ENCODE data around the gene UBR1. TPM values are rescaled to one million over a fixed set of nuclear protein-coding genes. Genes with fewer than 3 reads are reported as not detected.

Gene UBR1
- total RNA-seq, 1 donor from 2014 or later = 33.2 TPM

GRCh38 chr15:42974202-42974862 lies 131.5 kb downstream of the UBR1 start:
- Histone ChIP-seq H3K4me1 (no peaks in the 10 kb centered on the region), H3K9ac (no peak overlapping the region), H3K79me2 (ENCODE audit: low read depth) (no peaks in the 10 kb centered on the region), H3K4me2 (no peak overlapping the region), H3K4me3 (no peak overlapping the region), H3K27me3 (no peaks in the 10 kb centered on the region), H3K36me3 (peaks cover 4% of the 10 kb centered on the region), H2AFZ (replicated peaks) (no peak overlapping the region), H3F3A (ENCODE audit: low read depth) (no peaks in the 10 kb centered on the region), H3K9me3 (ENCODE audit: low read depth) (no peaks in the 10 kb centered on the region), H3K27ac (no peak overlapping the region), H4K20me1 (ENCODE audit: low read depth) (no peaks in the 10 kb centered on the region)
- no peak for DNase-seq (ENCODE audit: low spot score)
- Mint-ChIP-seq H3K27me3 (ENCODE audit: insufficient read depth, low read depth) (no peaks in the 10 kb centered on the region), H3K27ac (no peak overlapping the region), H3K4me1 (no peaks in the 10 kb centered on the region), H3K9me3 (peaks cover 18% of the 10 kb centered on the region), H3K4me3 (no peak overlapping the region), H3K36me3 (peaks cover 54% of the 10 kb centered on the region)
- TF ChIP-seq EZH2 (IDR thresholded peaks at IDR 0.05) = no peak
- TF ChIP-seq CTCF (IDR thresholded peaks at IDR 0.05) = no peak
- TF ChIP-seq EZH2phosphoT487 (IDR thresholded peaks at IDR 0.05) = no peak

GRCh38 chr15:42973114-42973513 lies 132.7 kb downstream of the UBR1 start:
- TF ChIP-seq EZH2 (IDR thresholded peaks at IDR 0.05) = no peak
- no peak for TF ChIP-seq CTCF (IDR thresholded peaks at IDR 0.05)
- no peak for TF ChIP-seq EZH2phosphoT487 (IDR thresholded peaks at IDR 0.05)
- H2AFZ ChIP-seq (replicated peaks) = no peak overlapping the region
- peaks cover 63% of the 10 kb centered on the region for H3K36me3 Mint-ChIP-seq
- H3K4me1 ChIP-seq = no peaks in the 10 kb centered on the region
- no peak overlapping the region for H3K4me3 Mint-ChIP-seq
- H3K27ac Mint-ChIP-seq = no peak overlapping the region
- H4K20me1 ChIP-seq (ENCODE audit: low read depth) = no peaks in the 10 kb centered on the region
- no peak overlapping the region for H3K9ac ChIP-seq
- no peak overlapping the region for H3K4me3 ChIP-seq
- H3K9me3 ChIP-seq (ENCODE audit: low read depth) = no peaks in the 10 kb centered on the region
- H3K27ac ChIP-seq = no peak overlapping the region
- no peaks in the 10 kb centered on the region for H3K27me3 ChIP-seq
- H3F3A ChIP-seq (ENCODE audit: low read depth) = no peaks in the 10 kb centered on the region
- H3K4me2 ChIP-seq = no peak overlapping the region
- no peaks in the 10 kb centered on the region for H3K27me3 Mint-ChIP-seq (ENCODE audit: insufficient read depth, low read depth)
- H3K79me2 ChIP-seq (ENCODE audit: low read depth) = no peaks in the 10 kb centered on the region
- DNase-seq (ENCODE audit: low spot score) = no peak
- peaks cover 4% of the 10 kb centered on the region for H3K36me3 ChIP-seq
- peaks cover 18% of the 10 kb centered on the region for H3K9me3 Mint-ChIP-seq
- H3K4me1 Mint-ChIP-seq = no peaks in the 10 kb centered on the region

- no peak overlapping the region for H3K27ac ChIP-seq
- no peak overlapping the region for H3K4me3 Mint-ChIP-seq
- H3K9me3 Mint-ChIP-seq = peaks cover 18% of the 10 kb centered on the region
- no peaks in the 10 kb centered on the region for H3K9me3 ChIP-seq (ENCODE audit: low read depth)
- peaks cover 4% of the 10 kb centered on the region for H3K36me3 ChIP-seq
- no peak overlapping the region for H3K27ac Mint-ChIP-seq
- H3K4me2 ChIP-seq = no peak overlapping the region
- no peaks in the 10 kb centered on the region for H3K27me3 ChIP-seq
- no peak overlapping the region for H2AFZ ChIP-seq (replicated peaks)
- H3K4me1 ChIP-seq = no peaks in the 10 kb centered on the region
- TF ChIP-seq EZH2phosphoT487 (IDR thresholded peaks at IDR 0.05) = no peak
- no peak for TF ChIP-seq CTCF (IDR thresholded peaks at IDR 0.05)
- TF ChIP-seq EZH2 (IDR thresholded peaks at IDR 0.05) = no peak
- H4K20me1 ChIP-seq (ENCODE audit: low read depth) = no peaks in the 10 kb centered on the region
- no peaks in the 10 kb centered on the region for H3F3A ChIP-seq (ENCODE audit: low read depth)
- DNase-seq (ENCODE audit: low spot score) = no peak
- H3K4me1 Mint-ChIP-seq = no peaks in the 10 kb centered on the region
- no peak overlapping the region for H3K4me3 ChIP-seq
- H3K36me3 Mint-ChIP-seq = peaks cover 59% of the 10 kb centered on the region
- H3K27me3 Mint-ChIP-seq (ENCODE audit: insufficient read depth, low read depth) = no peaks in the 10 kb centered on the region
- no peak overlapping the region for H3K9ac ChIP-seq
- H3K79me2 ChIP-seq (ENCODE audit: low read depth) = no peaks in the 10 kb centered on the region
Measured at GRCh38 chr15:42971830-42972229, 134.0 kb downstream of the UBR1 start.
